ENCODE data around the gene CSTPP1.

The CSTPP1 gene

DNA sequence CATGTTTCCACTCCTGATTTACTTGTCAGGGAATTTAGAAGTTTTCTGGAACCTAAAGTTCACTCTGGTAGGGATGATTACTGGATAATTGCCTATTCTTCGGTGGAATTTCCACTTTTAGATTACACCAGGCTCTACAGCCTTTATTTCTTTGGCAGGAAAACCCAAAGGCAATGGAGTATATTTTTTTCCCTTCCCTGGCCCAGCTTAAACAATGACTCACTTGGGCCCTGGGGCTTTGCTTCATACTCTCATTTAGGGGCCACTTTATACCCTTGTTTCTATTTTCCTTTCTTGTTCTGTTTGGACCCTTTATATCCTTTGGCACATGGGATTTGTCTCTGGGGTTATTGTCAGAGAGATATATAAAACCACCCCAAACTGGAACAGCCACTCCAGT is 114.7 kb downstream of the CSTPP1 start:
- Histone ChIP-seq H3K27ac (no peak overlapping the region), H3K27me3 (replicated peaks) (no peaks in the 10 kb centered on the region), H3K4me3 (ENCODE audit: low read depth, low read length) (no peak overlapping the region), H3K36me3 (replicated peaks) (no peaks in the 10 kb centered on the region)
- no peak for DNase-seq
- in situ Hi-C loops (cut with HindIII; ENCODE audit: low pct_ligation_motif_present, low sequenced_read_pairs), result no loop called here
- TF ChIP-seq, protein P1, sequence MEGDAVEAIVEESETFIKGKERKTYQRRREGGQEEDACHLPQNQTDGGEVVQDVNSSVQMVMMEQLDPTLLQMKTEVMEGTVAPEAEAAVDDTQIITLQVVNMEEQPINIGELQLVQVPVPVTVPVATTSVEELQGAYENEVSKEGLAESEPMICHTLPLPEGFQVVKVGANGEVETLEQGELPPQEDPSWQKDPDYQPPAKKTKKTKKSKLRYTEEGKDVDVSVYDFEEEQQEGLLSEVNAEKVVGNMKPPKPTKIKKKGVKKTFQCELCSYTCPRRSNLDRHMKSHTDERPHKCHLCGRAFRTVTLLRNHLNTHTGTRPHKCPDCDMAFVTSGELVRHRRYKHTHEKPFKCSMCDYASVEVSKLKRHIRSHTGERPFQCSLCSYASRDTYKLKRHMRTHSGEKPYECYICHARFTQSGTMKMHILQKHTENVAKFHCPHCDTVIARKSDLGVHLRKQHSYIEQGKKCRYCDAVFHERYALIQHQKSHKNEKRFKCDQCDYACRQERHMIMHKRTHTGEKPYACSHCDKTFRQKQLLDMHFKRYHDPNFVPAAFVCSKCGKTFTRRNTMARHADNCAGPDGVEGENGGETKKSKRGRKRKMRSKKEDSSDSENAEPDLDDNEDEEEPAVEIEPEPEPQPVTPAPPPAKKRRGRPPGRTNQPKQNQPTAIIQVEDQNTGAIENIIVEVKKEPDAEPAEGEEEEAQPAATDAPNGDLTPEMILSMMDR (IDR thresholded peaks at IDR 0.05; ENCODE audit: low read depth, low read length, missing control alignments), result no peak

DNA sequence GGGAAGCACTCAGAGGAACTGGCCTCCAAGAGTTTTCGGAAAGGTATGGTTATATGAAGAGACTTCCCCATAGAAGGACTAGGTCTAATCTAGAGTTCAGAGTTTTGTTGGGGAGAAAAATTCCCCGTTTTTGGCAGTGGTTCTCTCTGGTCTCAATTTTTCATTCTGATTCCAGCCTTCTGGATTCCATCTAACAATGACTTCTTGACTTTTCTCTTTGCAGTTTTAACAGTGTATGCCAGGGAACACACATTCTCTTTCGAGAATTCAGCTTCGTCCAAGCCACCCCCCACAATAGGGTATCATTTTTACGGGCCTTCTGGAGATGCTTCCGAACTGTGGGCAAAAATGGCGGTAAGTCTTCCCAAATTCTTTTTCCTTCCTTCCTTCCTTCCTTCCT is 115.6 kb downstream of the CSTPP1 start:
- H3K4me3 ChIP-seq (ENCODE audit: low read depth, low read length), result no peak overlapping the region
- TF ChIP-seq, protein P1 (IDR thresholded peaks at IDR 0.05; ENCODE audit: low read depth, low read length, missing control alignments), result no peak
- no peaks in the 10 kb centered on the region for H3K27me3 ChIP-seq (replicated peaks)
- in situ Hi-C loops (cut with HindIII; ENCODE audit: low pct_ligation_motif_present, low sequenced_read_pairs), result no loop called here
- no peak for DNase-seq
- no peak overlapping the region for H3K27ac ChIP-seq
- no peaks in the 10 kb centered on the region for H3K36me3 ChIP-seq (replicated peaks)

DNA sequence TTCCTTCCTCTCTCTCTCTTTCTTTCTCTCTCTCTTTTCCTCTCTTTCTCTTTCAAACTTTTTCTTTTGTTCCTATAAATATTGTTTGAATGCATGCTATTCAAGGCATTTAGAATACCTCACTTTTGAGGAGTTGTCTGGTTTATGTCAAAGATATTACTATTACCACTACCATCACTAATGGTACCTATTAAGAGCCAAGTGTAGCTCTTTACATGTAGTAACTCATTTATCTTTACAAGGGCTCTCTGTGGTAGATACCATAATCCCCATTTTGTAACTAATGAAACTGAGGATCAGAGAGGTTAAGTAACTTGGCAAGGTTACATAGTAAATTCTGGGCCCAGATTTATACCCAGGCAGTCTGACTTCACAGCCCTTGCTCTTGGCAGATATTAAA is 116.0 kb downstream of the CSTPP1 start:
- Histone ChIP-seq H3K36me3 (replicated peaks) (no peaks in the 10 kb centered on the region), H3K4me3 (ENCODE audit: low read depth, low read length) (no peak overlapping the region), H3K27ac (no peak overlapping the region), H3K27me3 (replicated peaks) (no peaks in the 10 kb centered on the region)
- in situ Hi-C loops (cut with HindIII; ENCODE audit: low pct_ligation_motif_present, low sequenced_read_pairs), result no loop called here
- DNase-seq, result no peak
- TF ChIP-seq, protein P1 (IDR thresholded peaks at IDR 0.05; ENCODE audit: low read depth, low read length, missing control alignments), result no peak

DNA sequence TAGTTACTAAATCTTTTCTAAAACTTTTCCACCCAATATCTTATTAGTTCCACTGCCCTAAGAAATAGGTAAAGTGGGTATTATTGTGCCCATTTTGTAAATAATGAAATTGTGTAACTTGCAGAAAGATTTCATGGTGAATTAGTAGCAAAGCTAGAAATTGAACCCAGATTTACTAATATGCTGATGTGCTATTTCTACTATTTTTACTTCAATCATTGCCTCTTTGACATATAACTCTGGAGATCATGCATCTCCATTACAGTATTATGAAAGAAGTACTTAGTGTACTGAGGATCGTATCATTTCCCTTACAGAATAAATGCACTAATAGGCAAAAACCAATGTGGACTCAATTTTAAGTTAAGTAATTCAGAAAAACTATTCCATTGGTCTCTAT is 119.0 kb downstream of the CSTPP1 start:
- no peak overlapping the region for H3K4me3 ChIP-seq (ENCODE audit: low read depth, low read length)
- in situ Hi-C loops (cut with HindIII; ENCODE audit: low pct_ligation_motif_present, low sequenced_read_pairs), result no loop called here
- TF ChIP-seq, protein P1 (IDR thresholded peaks at IDR 0.05; ENCODE audit: low read depth, low read length, missing control alignments), result no peak

DNA sequence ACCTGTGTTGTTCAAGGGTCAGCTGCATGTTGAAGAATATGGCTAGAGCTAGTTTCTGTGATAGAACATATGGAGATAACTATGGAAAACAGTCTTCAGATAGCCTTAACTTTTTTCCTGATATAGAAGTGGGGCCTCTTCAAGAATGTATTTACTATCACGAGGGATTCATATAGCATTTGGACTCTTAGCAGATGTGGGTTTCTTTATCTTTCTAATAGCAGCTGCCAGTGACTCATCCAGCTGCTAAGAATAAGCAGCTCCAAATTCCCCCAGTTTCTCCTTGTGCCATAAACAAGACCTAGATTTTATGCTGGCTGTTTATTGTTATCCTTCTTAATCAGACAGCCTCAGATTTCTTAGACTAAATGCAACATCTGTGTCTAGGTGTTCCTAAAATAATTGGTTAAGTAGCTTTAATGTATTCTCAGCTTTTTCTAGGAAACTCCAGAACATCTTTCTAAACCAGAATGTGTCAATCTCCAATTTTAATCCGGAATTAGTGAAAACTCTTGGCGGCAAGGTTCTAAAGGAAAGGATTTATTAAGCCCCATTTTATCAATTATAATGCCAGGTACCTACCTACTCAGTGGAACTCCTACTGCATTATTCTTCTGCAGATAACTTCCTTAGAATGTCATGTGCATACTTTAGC is 119.8 kb downstream of the CSTPP1 start:
- H3K36me3 ChIP-seq (replicated peaks), result no peaks in the 10 kb centered on the region
- in situ Hi-C loops (cut with HindIII; ENCODE audit: low pct_ligation_motif_present, low sequenced_read_pairs), result no loop called here
- H3K4me3 ChIP-seq (ENCODE audit: low read depth, low read length), result no peak overlapping the region
- TF ChIP-seq, protein P1 (IDR thresholded peaks at IDR 0.05; ENCODE audit: low read depth, low read length, missing control alignments), result no peak
- DNase-seq, result peak; percentile 73
- H3K27me3 ChIP-seq (replicated peaks), result no peaks in the 10 kb centered on the region
- H3K27ac ChIP-seq, result no peak overlapping the region

More for the DNA sequence above, 119.0 kb downstream of the CSTPP1 start:
- no peaks in the 10 kb centered on the region for H3K36me3 ChIP-seq (replicated peaks)
- no peak overlapping the region for H3K27ac ChIP-seq
- DNase-seq, result no peak
- no peaks in the 10 kb centered on the region for H3K27me3 ChIP-seq (replicated peaks)

DNA sequence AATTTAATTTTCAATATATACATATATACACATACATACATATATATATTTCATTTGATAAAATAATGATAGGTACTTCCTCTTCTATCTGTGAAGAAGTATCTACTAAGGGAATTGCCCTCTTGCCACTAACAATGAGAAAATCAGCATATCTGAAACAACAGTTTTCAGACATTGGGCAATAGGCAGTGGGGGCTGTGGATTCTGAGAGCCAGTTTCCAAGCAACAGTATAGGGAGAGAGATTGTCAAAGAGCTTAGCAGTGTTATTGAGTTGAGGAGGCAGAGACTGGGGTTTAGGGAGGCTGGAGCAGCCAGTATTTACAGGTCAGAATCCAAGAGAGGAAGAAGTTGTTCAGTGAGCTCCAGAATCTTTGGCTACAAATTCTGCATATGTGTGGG is 120.8 kb downstream of the CSTPP1 start:
- Histone ChIP-seq H3K27me3 (replicated peaks) (no peaks in the 10 kb centered on the region), H3K27ac (no peak overlapping the region), H3K36me3 (replicated peaks) (no peaks in the 10 kb centered on the region), H3K4me3 (ENCODE audit: low read depth, low read length) (no peak overlapping the region)
- TF ChIP-seq, protein P1 (IDR thresholded peaks at IDR 0.05; ENCODE audit: low read depth, low read length, missing control alignments), result no peak
- in situ Hi-C loops (cut with HindIII; ENCODE audit: low pct_ligation_motif_present, low sequenced_read_pairs), result no loop called here
- DNase-seq, result peak; percentile 14

Data from brain microvascular endothelial cell (primary cell).